CD4-positive, alpha-beta memory T cell (primary cell): ENCODE results near the gene ANKMY1. TPM values are rescaled to one million over a fixed set of nuclear protein-coding genes. Genes with fewer than 3 reads are reported as not detected.
A peak's percentile ranks its signal among the peaks of the same experiment; 100 is the strongest.

Source experiments
- CTCF ChIA-PET: fragments of 350-600 bp; sonication (Branson Sonifier 250); formaldehyde crosslinking; loops from one replicate; lab custom pipeline; 2021; ENCODE audit warnings: inconsistent platforms; ENCODE audit not compliant: partially characterized antibody; lab: Charles Lee
- POLR2A ChIA-PET: fragments of 350-600 bp; sonication (Branson Sonifier 250); formaldehyde crosslinking; loops from one replicate; lab custom pipeline; 2021; ENCODE audit not compliant: partially characterized antibody; lab: Charles Lee
- DNase-seq, 5 donors: peaks; one replicate each; pipeline versions ENCODE4 v3.0.0 to v3.0.0-alpha.2; 2020 to 2022; ENCODE audit warnings: mixed read lengths in 1 of 5
- H3K27ac ChIP-seq: one replicate; pipeline ENCODE4 v1.7.0; 2013; ENCODE audit warnings: low read depth, low read length
- H3K27me3 ChIP-seq: 2 replicates; pipeline ENCODE4 v1.7.0; 2013; ENCODE audit warnings: mild to moderate bottlenecking, low read length, moderate library complexity; ENCODE audit not compliant: insufficient read depth
- H3K36me3 ChIP-seq: 2 replicates; pipeline ENCODE4 v1.7.0; 2013; ENCODE audit warnings: mild to moderate bottlenecking, low read length, moderate library complexity; ENCODE audit not compliant: insufficient read depth
- H3K4me1 ChIP-seq: 2 replicates; pipeline ENCODE4 v1.7.0; 2013; ENCODE audit warnings: mild to moderate bottlenecking, low read length, moderate library complexity; ENCODE audit not compliant: insufficient read depth
- H3K4me3 ChIP-seq, 2 donors: one replicate each; pipeline ENCODE4 v1.7.0; 2013; ENCODE audit warnings: low read length in 2 of 2, mild to moderate bottlenecking in 1 of 2
- H3K9me3 ChIP-seq, 2 donors: one replicate each; pipeline ENCODE4 v1.7.0; 2013; ENCODE audit warnings: low read length in 2 of 2, control low read depth in 1 of 2; ENCODE audit not compliant: control insufficient read depth in 1 of 2
- H3K27ac Mint-ChIP-seq, 7 donors: one replicate each; pipeline ENCODE4 v1.8.0; 2020 to 2021; ENCODE audit warnings: mixed read lengths in 7 of 7, mild to moderate bottlenecking in 6 of 7, inconsistent platforms in 3 of 7, moderate library complexity in 3 of 7
- H3K27me3 Mint-ChIP-seq, 2 donors: one replicate each; pipeline ENCODE4 v1.8.0; 2020 to 2021; ENCODE audit warnings: mixed read lengths in 2 of 2
- H3K36me3 Mint-ChIP-seq, 2 donors: one replicate each; pipeline ENCODE4 v1.8.0; 2020 to 2021; ENCODE audit warnings: mixed read lengths in 2 of 2, inconsistent platforms in 1 of 2, mild to moderate bottlenecking in 1 of 2
- H3K4me1 Mint-ChIP-seq, 4 donors: one replicate each; pipeline ENCODE4 v1.8.0; 2020 to 2021; ENCODE audit warnings: mixed read lengths in 4 of 4, mild to moderate bottlenecking in 1 of 4
- H3K4me3 Mint-ChIP-seq, 8 donors: one replicate each; pipeline ENCODE4 v1.8.0; 2020 to 2021; ENCODE audit warnings: mixed read lengths in 8 of 8, mild to moderate bottlenecking in 7 of 8, moderate library complexity in 6 of 8, inconsistent platforms in 3 of 8
- H3K9me3 Mint-ChIP-seq, 8 donors: one replicate each; pipeline ENCODE4 v1.8.0; 2020 to 2021; ENCODE audit warnings: mixed read lengths in 8 of 8, mild to moderate bottlenecking in 5 of 8, inconsistent platforms in 3 of 8, moderate library complexity in 1 of 8
- intact Hi-C: fragments of 100-400 bp; cut with micrococcal nuclease; formaldehyde crosslinking; loops from one replicate; pipeline ENCODE4 v1.15.1; 2023
- polyA plus RNA-seq, 2 donors: library from polyadenylated mRNA; unstranded; fragments of 300-500 nt; fragmentation: Illumina TruSeq; gene quantifications; one replicate each; pipeline ENCODE4 v1.2.3, GENCODE V29; 2021
- total RNA-seq, 2 experiments: library from RNA; stranded (reverse); gene quantifications; one replicate each; pipeline ENCODE4 v1.2.3, GENCODE V29; 2021

The ANKMY1 gene
- total and polyA plus RNA-seq, 4 experiments from 2014 or later: 9.4 to 84.8 (median 43.3) TPM

DNA sequence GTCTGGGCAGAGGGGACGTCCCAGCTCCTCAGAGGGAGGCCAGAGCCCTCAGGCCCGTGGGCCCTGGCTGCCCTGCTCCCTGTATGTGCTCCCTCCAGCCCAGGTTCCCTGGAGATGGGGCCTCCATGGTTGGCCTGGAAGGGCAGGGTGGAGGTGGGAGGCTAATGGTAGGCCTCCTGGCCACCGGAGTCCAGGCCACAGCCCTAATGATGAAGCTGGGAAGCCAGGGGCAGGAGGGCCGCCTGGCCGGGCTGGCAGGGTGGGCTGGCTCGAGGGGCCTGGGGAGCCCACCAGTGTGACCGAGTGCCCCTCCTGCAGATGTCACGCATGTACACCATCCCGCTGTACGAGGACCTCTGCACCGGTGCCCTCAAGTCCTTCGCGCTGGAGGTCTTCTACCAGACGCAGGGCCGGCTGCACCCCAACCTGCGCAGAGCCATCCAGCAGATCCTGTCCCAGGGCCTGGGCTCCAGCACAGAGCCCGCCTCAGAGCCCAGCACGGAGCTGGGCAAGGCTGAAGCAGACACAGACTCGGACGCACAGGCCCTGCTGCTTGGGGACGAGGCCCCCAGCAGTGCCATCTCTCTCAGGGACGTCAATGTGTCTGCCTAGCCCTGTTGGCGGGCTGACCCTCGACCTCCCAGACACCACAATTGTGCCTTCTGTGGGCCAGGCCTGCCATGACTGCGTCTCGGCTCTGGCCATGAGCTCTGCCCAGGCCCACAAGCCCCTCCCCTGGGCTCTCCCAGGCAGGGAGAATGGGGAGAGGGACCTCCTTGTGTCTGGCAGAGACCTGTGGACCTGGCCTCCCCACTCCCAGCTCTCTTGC, 19.7 kb upstream of the ANKMY1 start:
- DNase-seq: no peak
- H3K27me3 ChIP-seq: no peaks in the 10 kb centered on the region
- H3K27ac ChIP-seq: no peak overlapping the region
- Mint-ChIP-seq H3K9me3 (peaks cover 0 to 2% (median 0%) of the 10 kb centered on the region in 8 donors), H3K4me1 (peaks cover 15 to 32% (median 25%) of the 10 kb centered on the region in 4 donors), H3K27ac (no peak overlapping the region), H3K27me3 (no peaks in the 10 kb centered on the region), H3K4me3 (no peak overlapping the region), H3K36me3 (peaks cover 20 to 30% of the 10 kb centered on the region in 2 donors)
- ChIA-PET POLR2A (interaction anchor here (4.0 to 20.6 kb wide), 4 partner anchors 9 to 21 kb away, joined by 42 to 461 read pairs (median 190); partner anchors contain the start of genes ANKMY1, CAPN10, DUSP28 and RNPEPL1), CTCF (interaction anchor here (0.9 to 2.2 kb wide), 4 partner anchors 9 to 63 kb away, joined by 3 to 6 read pairs (median 3); partner anchors contain the start of genes CAPN10 and RNPEPL1)
- intact Hi-C loops: no loop called here
- H3K36me3 ChIP-seq: peaks cover 52% of the 10 kb centered on the region
- H3K9me3 ChIP-seq: no peaks in the 10 kb centered on the region
- peaks cover 27% of the 10 kb centered on the region for H3K4me1 ChIP-seq
- no peak overlapping the region for H3K4me3 ChIP-seq

- H3K4me1 ChIP-seq: peaks cover 32% of the 10 kb centered on the region
- no peaks in the 10 kb centered on the region for H3K9me3 ChIP-seq
- H3K36me3 Mint-ChIP-seq: peaks cover 11 to 30% of the 10 kb centered on the region in 2 donors
- CTCF ChIA-PET: interaction anchor here (0.9 to 2.2 kb wide), 3 partner anchors 10 to 63 kb away, joined by 3 to 6 read pairs (median 3); partner anchors contain the start of gene CAPN10
- H3K4me3 ChIP-seq: no peak overlapping the region
- POLR2A ChIA-PET: interaction anchor here (4.0 to 20.6 kb wide), 4 partner anchors 8 to 20 kb away, joined by 42 to 461 read pairs (median 190); partner anchors contain the start of genes ANKMY1, CAPN10, DUSP28 and RNPEPL1
- DNase-seq: no peak
- intact Hi-C loops: no loop called here
- H3K4me1 Mint-ChIP-seq: peaks cover 15 to 31% (median 22%) of the 10 kb centered on the region in 4 donors
- H3K27me3 Mint-ChIP-seq: no peaks in the 10 kb centered on the region
- peak overlapping the region in 1 of 7 donors; percentile 21 for H3K27ac Mint-ChIP-seq
- no peak overlapping the region for H3K4me3 Mint-ChIP-seq
- H3K9me3 Mint-ChIP-seq: peaks cover 0 to 2% (median 0%) of the 10 kb centered on the region in 8 donors
- H3K27ac ChIP-seq: no peak overlapping the region
- peaks cover 52% of the 10 kb centered on the region for H3K36me3 ChIP-seq
- no peaks in the 10 kb centered on the region for H3K27me3 ChIP-seq
These were observed 18.8 kb upstream of the ANKMY1 start for GRCh38 chr2:240576436-240577205.

DNA sequence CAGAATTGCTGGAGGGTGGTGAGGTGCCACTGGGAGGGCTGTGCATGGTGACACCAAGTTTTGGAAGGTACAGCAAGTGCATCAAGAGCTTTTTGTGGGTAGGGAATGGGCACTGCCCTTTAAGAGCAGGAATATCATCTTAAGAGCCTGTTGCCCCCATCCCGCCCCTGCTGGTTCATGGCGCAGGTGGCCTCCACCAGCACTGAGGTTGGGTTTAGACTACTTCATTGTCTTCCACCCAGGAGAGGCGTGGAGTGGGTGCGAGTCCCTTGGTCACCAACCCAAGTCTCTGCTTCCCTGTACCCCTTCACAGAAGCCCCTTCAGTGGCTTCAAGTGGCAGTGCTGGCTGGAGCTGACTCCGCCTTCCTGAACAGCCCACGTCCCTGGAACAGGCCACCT, 18.2 kb upstream of the ANKMY1 start:
- H3K27me3 ChIP-seq: no peaks in the 10 kb centered on the region
- peaks cover 52% of the 10 kb centered on the region for H3K36me3 ChIP-seq
- POLR2A ChIA-PET: interaction anchor here (7.0 to 20.6 kb wide), 3 partner anchors 10 to 20 kb away, joined by 131 to 461 read pairs (median 249); partner anchors contain the start of genes ANKMY1, CAPN10 and DUSP28
- CTCF ChIA-PET: interaction anchor here (2.2 kb wide), 1 partner anchor 10 kb away, joined by 6 read pairs; no protein-coding TSS in a partner anchor
- H3K27ac ChIP-seq: no peak overlapping the region
- H3K4me3 ChIP-seq: no peak overlapping the region
- H3K4me3 Mint-ChIP-seq: no peak overlapping the region
- no peaks in the 10 kb centered on the region for H3K9me3 ChIP-seq
- DNase-seq: no peak
- H3K27ac Mint-ChIP-seq: peak overlapping the region in 1 of 7 donors; percentile 21
- peaks cover 36% of the 10 kb centered on the region for H3K4me1 ChIP-seq
- intact Hi-C loops: no loop called here
- peaks cover 7 to 34% of the 10 kb centered on the region in 2 donors for H3K36me3 Mint-ChIP-seq
- peaks cover 0 to 2% (median 0%) of the 10 kb centered on the region in 8 donors for H3K9me3 Mint-ChIP-seq
- no peaks in the 10 kb centered on the region for H3K27me3 Mint-ChIP-seq
- peaks cover 18 to 37% (median 25%) of the 10 kb centered on the region in 4 donors for H3K4me1 Mint-ChIP-seq

DNA sequence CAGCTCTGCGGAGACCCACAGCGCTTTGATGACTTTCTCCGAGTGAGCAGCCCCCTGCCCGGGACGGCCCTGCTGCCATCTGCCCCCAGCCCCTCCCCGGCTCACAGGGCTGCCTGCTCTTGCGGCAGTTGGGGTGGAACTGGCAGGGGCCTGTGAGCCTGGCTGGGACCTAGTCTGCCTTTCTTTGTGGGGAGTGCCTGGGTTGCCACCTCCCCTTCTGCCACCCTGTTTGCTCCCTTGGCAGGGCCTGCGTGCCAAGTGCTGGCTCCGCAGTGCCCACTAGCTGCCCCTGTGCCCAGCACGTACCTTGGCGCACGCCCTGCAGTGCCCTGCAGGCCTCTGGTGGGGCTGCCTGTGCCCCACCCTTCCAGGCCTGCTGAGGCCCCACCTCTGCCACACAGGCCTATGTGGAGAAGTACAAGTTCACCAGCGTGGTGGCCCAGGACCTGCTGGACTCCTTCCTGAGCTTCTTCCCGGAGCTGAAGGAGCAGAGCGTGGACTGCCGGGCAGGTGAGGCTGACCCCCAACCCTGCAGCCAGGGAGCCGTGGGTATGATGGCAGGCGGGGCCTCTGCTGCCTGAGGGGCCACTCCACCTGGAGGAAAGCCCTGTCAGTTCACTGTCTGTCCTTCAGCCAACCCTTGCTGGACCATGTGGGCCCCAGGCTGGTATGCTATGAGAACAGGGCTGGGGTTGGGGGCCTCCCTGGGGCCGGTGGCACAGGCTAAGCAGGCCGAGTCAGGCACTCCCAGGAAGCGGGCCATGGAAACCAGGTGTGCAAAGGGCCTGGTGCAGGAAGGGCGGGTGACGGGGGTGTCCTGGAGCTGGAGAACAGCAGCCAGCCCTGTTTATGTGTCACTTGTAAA, 17.5 kb upstream of the ANKMY1 start:
- H3K4me3 ChIP-seq: no peak overlapping the region
- CTCF ChIA-PET: no interaction called here
- Mint-ChIP-seq H3K27ac (peak overlapping the region in 2 of 7 donors; percentile 21 to 31), H3K36me3 (peaks cover under 1 to 41% of the 10 kb centered on the region in 2 donors), H3K4me1 (peaks cover 21 to 43% (median 28%) of the 10 kb centered on the region in 4 donors), H3K27me3 (no peaks in the 10 kb centered on the region), H3K9me3 (no peaks in the 10 kb centered on the region), H3K4me3 (no peak overlapping the region)
- no peak overlapping the region for H3K27ac ChIP-seq
- intact Hi-C loops: no loop called here
- no peaks in the 10 kb centered on the region for H3K27me3 ChIP-seq
- POLR2A ChIA-PET: interaction anchor here (7.0 to 20.6 kb wide), 3 partner anchors 10 to 19 kb away, joined by 131 to 461 read pairs (median 249); partner anchors contain the start of genes ANKMY1, CAPN10 and DUSP28
- DNase-seq: peak in 1 of 5 donors; percentile 20
- H3K36me3 ChIP-seq: peaks cover 52% of the 10 kb centered on the region
- peaks cover 36% of the 10 kb centered on the region for H3K4me1 ChIP-seq
- H3K9me3 ChIP-seq: no peaks in the 10 kb centered on the region

GRCh38 chr2:240574386-240575100, 16.8 kb upstream of the ANKMY1 start:
- Mint-ChIP-seq H3K27ac (no peak overlapping the region), H3K36me3 (peaks cover 0 to 39% of the 10 kb centered on the region in 2 donors), H3K27me3 (no peaks in the 10 kb centered on the region), H3K4me1 (peaks cover 19 to 43% (median 28%) of the 10 kb centered on the region in 4 donors), H3K4me3 (no peak overlapping the region), H3K9me3 (no peaks in the 10 kb centered on the region)
- Histone ChIP-seq H3K36me3 (peaks cover 52% of the 10 kb centered on the region), H3K27ac (no peak overlapping the region), H3K9me3 (no peaks in the 10 kb centered on the region), H3K27me3 (no peaks in the 10 kb centered on the region), H3K4me1 (peaks cover 36% of the 10 kb centered on the region), H3K4me3 (no peak overlapping the region)
- CTCF ChIA-PET: interaction anchor here (1.4 kb wide), 1 partner anchor 17 kb away, joined by 3 read pairs; the partner anchor contains the start of gene ANKMY1
- DNase-seq: peak in 1 of 5 donors; percentile 29
- intact Hi-C loops: no loop called here
- POLR2A ChIA-PET: interaction anchor here (7.0 to 20.6 kb wide), 3 partner anchors 9 to 18 kb away, joined by 131 to 461 read pairs (median 249); partner anchors contain the start of genes ANKMY1, CAPN10 and DUSP28
